GM12878 (cell line): ENCODE results near the gene KIF17. TPM values are rescaled to one million over a fixed set of nuclear protein-coding genes. Genes with fewer than 3 reads are reported as not detected.

Experiments used
- ATF2 ChIP-seq: IDR thresholded peaks from 2 replicates; pipeline ENCODE4 v1.6.1; 2012; ENCODE audit warnings: low read length, inconsistent platforms
- CHD2 ChIP-seq: IDR thresholded peaks from 2 replicates; pipeline ENCODE4 v1.6.1; 2011; ENCODE audit warnings: low read depth, low read length, improper control_type of control experiment, borderline replicate concordance
- CREB1 ChIP-seq: IDR thresholded peaks from 2 replicates; pipeline ENCODE4 v1.6.1; 2012; ENCODE audit warnings: low read depth, mild to moderate bottlenecking, inconsistent platforms
- E2F8 ChIP-seq: fragments of 450-650 bp; IDR thresholded peaks from 2 replicates; pipeline ENCODE4 v1.6.1; 2018; ENCODE audit warnings: mild to moderate bottlenecking, low read depth, moderate library complexity; ENCODE audit not compliant: partially characterized antibody
- EED ChIP-seq: sonication (generic); IDR thresholded peaks from 2 replicates; pipeline ENCODE4 v1.6.1; 2016; ENCODE audit warnings: antibody characterized with exemption, low read depth
- EGR1 ChIP-seq, 2 experiments: IDR thresholded peaks; 1 replicate in 1 of 2; 2 replicates in 1 of 2; pipeline ENCODE4 v1.6.1; 2011 to 2012; ENCODE audit warnings: low read depth in 2 of 2, low read length in 2 of 2, borderline replicate concordance in 1 of 2, mild to moderate bottlenecking in 1 of 2, moderate library complexity in 1 of 2
- FOS ChIP-seq: IDR thresholded peaks from 3 replicates; pipeline ENCODE4 v1.6.1; 2011; ENCODE audit warnings: borderline replicate concordance; ENCODE audit not compliant: insufficient read length; ENCODE audit errors: extremely low read depth
- HSF1 ChIP-seq: fragments of 150-350 bp; IDR thresholded peaks from 2 replicates; pipeline ENCODE4 v1.6.1; 2014; ENCODE audit warnings: mild to moderate bottlenecking, low read depth, low read length
- IRF3 ChIP-seq: fragments of 450-650 bp; IDR thresholded peaks from 2 replicates; pipeline ENCODE4 v1.6.1; 2014; ENCODE audit warnings: mild to moderate bottlenecking
- KDM1A ChIP-seq: fragments of 200-600 bp; sonication (generic); IDR thresholded peaks from 2 replicates; pipeline ENCODE4 v1.6.1; 2016; ENCODE audit warnings: borderline replicate concordance
- LARP7 ChIP-seq: fragments of 450-650 bp; IDR thresholded peaks from 2 replicates; pipeline ENCODE4 v1.6.1; 2017; ENCODE audit warnings: mild to moderate bottlenecking
- MAX ChIP-seq: IDR thresholded peaks from 2 replicates; pipeline ENCODE4 v1.6.1; 2012; ENCODE audit warnings: low read depth, low read length, improper control_type of control experiment
- MTA2 ChIP-seq: fragments of 450-650 bp; IDR thresholded peaks from 2 replicates; pipeline ENCODE4 v1.6.1; 2016; ENCODE audit warnings: low read depth, mild to moderate bottlenecking, moderate library complexity
- NFXL1 ChIP-seq: fragments of 450-650 bp; IDR thresholded peaks from 2 replicates; pipeline ENCODE4 v1.6.1; 2017; ENCODE audit warnings: antibody characterized with exemption, mild to moderate bottlenecking, borderline replicate concordance
- RAD51 ChIP-seq: fragments of 450-650 bp; IDR thresholded peaks from 2 replicates; pipeline ENCODE4 v1.6.1; 2016; ENCODE audit warnings: moderate library complexity, mild to moderate bottlenecking, inconsistent platforms
- RBBP5 ChIP-seq: fragments of 200-600 bp; sonication (generic); conservative IDR thresholded peaks from 2 replicates; pipeline ENCODE4 v1.6.1; 2016
- SP1 ChIP-seq: IDR thresholded peaks from one replicate; pipeline ENCODE4 v1.6.1; 2011; ENCODE audit warnings: low read depth, low read length
- YBX1 ChIP-seq: fragments of 450-650 bp; IDR thresholded peaks from 2 replicates; pipeline ENCODE4 v1.6.1; 2016; ENCODE audit warnings: antibody characterized with exemption
- ZBTB11 ChIP-seq: fragments of 450-650 bp; formaldehyde crosslinking; IDR thresholded peaks from 2 replicates; pipeline ENCODE4 v1.5.0; 2022; ENCODE audit warnings: mild to moderate bottlenecking, missing genetic modification characterization
- ZNF24 ChIP-seq: fragments of 450-650 bp; IDR thresholded peaks from 2 replicates; pipeline ENCODE4 v1.6.1; 2017; ENCODE audit warnings: antibody characterized with exemption, mild to moderate bottlenecking
- ZNF274 ChIP-seq: IDR thresholded peaks from one replicate; pipeline ENCODE4 v1.8.0; 2011; ENCODE audit not compliant: insufficient read length, insufficient read depth
- ZNF622 ChIP-seq: fragments of 450-650 bp; IDR thresholded peaks from 2 replicates; pipeline ENCODE4 v1.6.1; 2017; ENCODE audit warnings: mild to moderate bottlenecking, inconsistent platforms
- polyA plus RNA-seq, 11 experiments: library from polyadenylated mRNA; depleted of rRNA in 4 of 11; unstranded in 6 of 11; stranded (reverse) in 5 of 11; fragments of >200 nt; fragmentation: Nextera tagmentation in 4 of 11; fragmentation: Illumina TruSeq in 1 of 11; extraction: Ambion mirVana in 4 of 11; extraction: Trizol in 1 of 11; gene quantifications; 1 replicate in 1 of 11; 2 replicates in 10 of 11; pipeline versions ENCODE4 v1.2.1 to v1.2.3, GENCODE V29; 2011 to 2016; ENCODE audit warnings: inconsistent platforms in 2 of 11, missing spikeins in 2 of 11, low read depth in 1 of 11
- total RNA-seq, 4 experiments: library from RNA; depleted of rRNA in 3 of 4; stranded (reverse); fragments of >200 nt in 3 of 4; fragmentation: Illumina TruSeq in 1 of 4; extraction: Trizol in 1 of 4; gene quantifications; 2 replicates each; pipeline versions ENCODE4 v1.2.1 to v1.2.3, GENCODE V29; 2013 to 2021

KIF17 gene
- total and polyA plus RNA-seq, 10 of the 15 experiments (the other 5 are each of a cell fraction or from before 2014, with no cell fraction given): 0.01 to 0.10 (median 0.03) TPM; not detected in 7

- TF ChIP-seq EGR1 (IDR thresholded peaks at IDR 0.05; ENCODE audit: borderline replicate concordance in 1 of 2, low read depth in 2 of 2, low read length in 2 of 2): peak in 1 of 2 experiments; percentile 31; a peak in 1 of 3 replicates
- no peak for TF ChIP-seq ZBTB11 (CRISPR knock-in tag)
- peak; percentile 10 for TF ChIP-seq FOS
- TF ChIP-seq YBX1: no peak
- TF ChIP-seq SP1: peak; percentile 39
- TF ChIP-seq MAX: no peak
- no peak for TF ChIP-seq ZNF24
- TF ChIP-seq LARP7: peak; percentile 33; the same call in 1 of the 2 replicates
- no peak for TF ChIP-seq MTA2
- TF ChIP-seq KDM1A: no peak
- no peak for TF ChIP-seq NFXL1
- TF ChIP-seq HSF1: no peak
- no peak for TF ChIP-seq RBBP5
- 0 out of 2 replicates have a peak, but pooled peaks have one; percentile 18 for TF ChIP-seq IRF3
- TF ChIP-seq CREB1: no peak
- no peak for TF ChIP-seq ZNF274
- peak; percentile 34; the same call in 1 of the 2 replicates for TF ChIP-seq CHD2
- TF ChIP-seq ZNF622: no peak
- TF ChIP-seq RAD51: no peak
- TF ChIP-seq E2F8: no peak
- no peak for TF ChIP-seq EED
- no peak for TF ChIP-seq ATF2
These were observed 14.3 kb upstream of the KIF17 start (continued) for GRCh38 chr1:20732071-20732587.
